Thymus (tissue), 11 donors: ENCODE results near the gene LIPN. TPM values are rescaled to one million over a fixed set of nuclear protein-coding genes. Genes with fewer than 3 reads are reported as not detected.
A peak's percentile ranks its signal among the peaks of the same experiment; 100 is the strongest.

Source experiments
- DNase-seq, 9 donors: peaks; one replicate each; pipeline ENCODE4 v3.0.0-alpha.2; 2013; ENCODE audit warnings: low spot score in 9 of 9, low read depth in 6 of 9, missing footprints in 1 of 9
- H3K27ac ChIP-seq, 2 donors: one replicate each; pipeline ENCODE4 v1.5.1; 2013; ENCODE audit warnings: control low read depth in 1 of 2, low read depth in 1 of 2, low read length in 1 of 2, mild to moderate bottlenecking in 1 of 2, moderate library complexity in 1 of 2
- H3K27me3 ChIP-seq, 2 donors: one replicate each; pipeline ENCODE4 v1.5.1; 2013; ENCODE audit warnings: low read length in 1 of 2; ENCODE audit not compliant: control insufficient read depth in 2 of 2, insufficient read depth in 1 of 2
- H3K36me3 ChIP-seq, 2 donors: one replicate each; pipeline ENCODE4 v1.5.1; 2013; ENCODE audit warnings: low read length in 1 of 2, mild to moderate bottlenecking in 1 of 2, moderate library complexity in 1 of 2; ENCODE audit not compliant: control insufficient read depth in 2 of 2, insufficient read depth in 2 of 2
- H3K4me1 ChIP-seq, 2 donors: one replicate each; pipeline ENCODE4 v1.5.1; 2013; ENCODE audit warnings: low read length in 2 of 2; ENCODE audit not compliant: control insufficient read depth in 2 of 2, insufficient read depth in 2 of 2
- H3K4me3 ChIP-seq, 2 donors: one replicate each; pipeline ENCODE4 v1.5.1; 2013; ENCODE audit warnings: low read length in 2 of 2, control low read depth in 1 of 2, mild to moderate bottlenecking in 1 of 2
- H3K9me3 ChIP-seq, 2 donors: one replicate each; pipeline ENCODE4 v1.5.1; 2013; ENCODE audit warnings: low read length in 1 of 2, mild to moderate bottlenecking in 1 of 2; ENCODE audit not compliant: control insufficient read depth in 2 of 2, insufficient read depth in 1 of 2
- WGBS: extraction: QIAGEN DNeasy Blood & Tissue Kit; methylation state at CpG from one replicate; pipeline ENCODE4 v1.1.7; 2013; 5-methylcytosine and 5-hydroxymethylcytosine counted together
- polyA plus RNA-seq: library from polyadenylated mRNA; stranded (reverse); fragments of 200-250 nt; gene quantifications from one replicate; pipeline ENCODE4 v1.2.3, GENCODE V29; 2013
- total RNA-seq: library from RNA; stranded (reverse); fragments of 120-200 nt; gene quantifications from one replicate; pipeline ENCODE4 v1.2.4, GENCODE V29; 2013
- donor health status: healthy.

The LIPN gene
- total and polyA plus RNA-seq, 2 donors = 0.09 to 0.50 TPM

- Histone ChIP-seq H3K4me1 (peaks cover 9 to 14% of the 10 kb centered on the region in 2 donors), H3K27me3 (no peaks in the 10 kb centered on the region), H3K9me3 (no peaks in the 10 kb centered on the region), H3K4me3 (no peak overlapping the region), H3K27ac (no peak overlapping the region), H3K36me3 (no peaks in the 10 kb centered on the region)
- 96% methylated on average over 3 of the region's 3 CpGs for WGBS
- DNase-seq = no peak
Measured at GRCh38 chr10:88805924-88806323, 46.1 kb downstream of the LIPN start.

GRCh38 chr10:88809621-88810020, 49.8 kb downstream of the LIPN start:
- 35% methylated on average over 4 of the region's 4 CpGs for WGBS
- H3K36me3 ChIP-seq = no peaks in the 10 kb centered on the region
- no peaks in the 10 kb centered on the region for H3K9me3 ChIP-seq
- H3K4me1 ChIP-seq = peaks cover 9 to 14% of the 10 kb centered on the region in 2 donors
- DNase-seq = peak in 5 of 9 donors; percentile 43 to 76 (median 53)
- peak overlapping the region in 1 of 2 donors; percentile 59 for H3K27ac ChIP-seq
- no peaks in the 10 kb centered on the region for H3K27me3 ChIP-seq
- no peak overlapping the region for H3K4me3 ChIP-seq

GRCh38 chr10:88810196-88810961, 50.6 kb downstream of the LIPN start:
- peak in 8 of 9 donors; percentile 44 to 84 (median 62) for DNase-seq
- Histone ChIP-seq H3K4me3 (no peak overlapping the region), H3K27me3 (no peaks in the 10 kb centered on the region), H3K36me3 (no peaks in the 10 kb centered on the region), H3K4me1 (peaks cover 9 to 14% of the 10 kb centered on the region in 2 donors), H3K27ac (peak overlapping the region in 1 of 2 donors; percentile 59), H3K9me3 (no peaks in the 10 kb centered on the region)
- WGBS = 49% methylated on average over 5 of the region's 5 CpGs

- Histone ChIP-seq H3K4me3 (no peak overlapping the region), H3K27ac (no peak overlapping the region), H3K9me3 (no peaks in the 10 kb centered on the region), H3K4me1 (peaks cover 9 to 18% of the 10 kb centered on the region in 2 donors), H3K27me3 (no peaks in the 10 kb centered on the region), H3K36me3 (no peaks in the 10 kb centered on the region)
- DNase-seq = no peak
- WGBS = 97% methylated on average over 6 of the region's 6 CpGs
Measured at GRCh38 chr10:88813200-88813599, 53.4 kb downstream of the LIPN start.

- Histone ChIP-seq H3K4me3 (no peak overlapping the region), H3K4me1 (peaks cover 0 to 4% of the 10 kb centered on the region in 2 donors), H3K9me3 (no peaks in the 10 kb centered on the region), H3K27me3 (no peaks in the 10 kb centered on the region), H3K36me3 (no peaks in the 10 kb centered on the region), H3K27ac (no peak overlapping the region)
- no peak for DNase-seq
- 94% methylated on average over 3 of the region's 3 CpGs for WGBS
Measured at GRCh38 chr10:88819290-88819689, 59.5 kb downstream of the LIPN start.

- Histone ChIP-seq H3K4me3 (no peak overlapping the region), H3K27ac (no peak overlapping the region), H3K9me3 (no peaks in the 10 kb centered on the region), H3K27me3 (no peaks in the 10 kb centered on the region), H3K36me3 (no peaks in the 10 kb centered on the region), H3K4me1 (peaks cover 3 to 13% of the 10 kb centered on the region in 2 donors)
- DNase-seq = no peak
Measured at GRCh38 chr10:88820748-88821401, 61.1 kb downstream of the LIPN start.

- peak overlapping the region; percentile 53 to 92 for H3K27ac ChIP-seq
- peaks cover 5 to 32% of the 10 kb centered on the region in 2 donors for H3K4me1 ChIP-seq
- no peaks in the 10 kb centered on the region for H3K36me3 ChIP-seq
- no peaks in the 10 kb centered on the region for H3K9me3 ChIP-seq
- peak in 2 of 9 donors; percentile 31 to 56 for DNase-seq
- 91% methylated on average over 4 of the region's 4 CpGs for WGBS
- no peak overlapping the region for H3K4me3 ChIP-seq
- no peaks in the 10 kb centered on the region for H3K27me3 ChIP-seq
Measured at GRCh38 chr10:88826388-88826787, 66.6 kb downstream of the LIPN start.

GRCh38 chr10:88827671-88828070, 67.9 kb downstream of the LIPN start:
- no peaks in the 10 kb centered on the region for H3K9me3 ChIP-seq
- H3K4me1 ChIP-seq = peaks cover 5 to 36% of the 10 kb centered on the region in 2 donors
- no peaks in the 10 kb centered on the region for H3K27me3 ChIP-seq
- H3K4me3 ChIP-seq = no peak overlapping the region
- DNase-seq = no peak
- 97% methylated on average over 2 of the region's 2 CpGs for WGBS
- no peak overlapping the region for H3K27ac ChIP-seq
- H3K36me3 ChIP-seq = no peaks in the 10 kb centered on the region

GRCh38 chr10:88828310-88828709, 68.5 kb downstream of the LIPN start:
- Histone ChIP-seq H3K4me1 (peaks cover 5 to 36% of the 10 kb centered on the region in 2 donors), H3K27me3 (no peaks in the 10 kb centered on the region), H3K36me3 (no peaks in the 10 kb centered on the region), H3K9me3 (no peaks in the 10 kb centered on the region), H3K27ac (no peak overlapping the region), H3K4me3 (no peak overlapping the region)
- no peak for DNase-seq
- WGBS = 95% methylated on average over 1 of the region's 1 CpG
